Activated CD4-positive, alpha-beta T cell treated with anti-CD3 and anti-CD28 coated beads, Interleukin-2, amount 50 U/mL, for 1 hour (primary cell): Measurements from ENCODE around the gene POLA1.

Experiments used
- DNase-seq: peaks from one replicate; pipeline ENCODE4 v3.0.0-alpha.2; 2020

POLA1 gene

GRCh38 chrX:24692305-24692704, 1.4 kb upstream of the POLA1 start:
- no peak for DNase-seq

DNA sequence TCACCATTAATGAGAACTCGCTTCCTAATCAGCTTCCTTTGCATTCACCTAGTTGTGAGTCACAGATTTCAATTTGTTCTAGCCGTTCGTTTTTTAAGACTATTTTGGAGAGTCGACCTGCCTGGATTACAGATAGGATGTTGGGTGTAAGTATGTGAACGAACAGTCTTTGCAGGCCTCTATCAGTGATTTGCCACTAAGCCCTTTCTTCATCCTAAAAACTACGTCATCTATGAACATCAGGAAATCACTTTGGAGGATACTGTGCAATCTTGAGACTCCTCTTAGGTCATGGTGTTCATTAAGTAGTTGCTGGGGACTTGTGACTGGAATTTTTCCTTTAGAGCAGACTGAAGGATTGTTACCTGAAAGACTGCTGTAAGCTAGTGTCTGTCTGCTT, 1.1 kb downstream of the POLA1 start:
- DNase-seq, result no peak

- DNase-seq, result no peak
Observed at GRCh38 chrX:24696294-24696693, 2.6 kb downstream of the POLA1 start.

DNA sequence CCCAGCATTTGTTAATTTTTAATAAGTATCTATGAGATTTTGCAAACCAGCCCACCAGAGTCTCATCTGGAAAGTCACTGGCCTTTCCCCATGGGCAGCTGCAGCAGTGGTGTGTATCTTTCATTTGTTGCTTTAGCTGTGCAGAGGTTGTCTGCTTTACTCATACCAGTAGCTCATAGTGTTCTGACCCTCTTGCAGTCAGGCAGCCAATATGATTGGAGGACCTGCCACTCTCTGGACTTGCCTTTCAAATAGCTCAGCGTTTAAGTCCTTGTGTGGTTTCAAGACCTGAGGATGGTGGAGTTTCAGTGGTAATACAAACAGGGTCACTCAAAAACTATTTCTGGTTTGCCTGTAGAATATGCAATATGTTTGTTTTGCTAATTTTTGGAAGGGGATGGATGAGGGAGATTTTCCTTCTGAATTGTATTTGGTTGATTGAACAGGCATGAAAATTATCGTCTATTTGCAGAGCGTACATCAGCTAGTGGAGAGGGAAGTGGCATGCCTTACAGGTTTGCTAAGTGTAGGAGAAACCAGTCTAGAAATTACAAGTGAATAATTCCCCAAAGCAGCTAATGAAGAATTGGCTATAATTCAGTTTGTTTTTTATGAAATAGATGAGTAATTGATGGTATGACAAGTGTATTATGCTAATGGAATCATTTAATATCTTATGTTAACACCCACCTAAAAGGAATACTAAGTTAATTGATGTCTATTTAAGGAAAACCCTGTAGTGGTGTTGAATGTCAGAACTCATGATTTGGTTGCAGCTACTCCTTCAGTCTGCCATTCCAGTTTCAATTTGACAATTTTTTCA, 8.9 kb downstream of the POLA1 start:
- DNase-seq, result no peak

- no peak for DNase-seq
Observed at GRCh38 chrX:24703185-24703494, 9.4 kb downstream of the POLA1 start.

- DNase-seq, result no peak
Observed at GRCh38 chrX:24718771-24719170, 25.1 kb downstream of the POLA1 start.

GRCh38 chrX:24720036-24720435, 26.3 kb downstream of the POLA1 start:
- no peak for DNase-seq

DNA sequence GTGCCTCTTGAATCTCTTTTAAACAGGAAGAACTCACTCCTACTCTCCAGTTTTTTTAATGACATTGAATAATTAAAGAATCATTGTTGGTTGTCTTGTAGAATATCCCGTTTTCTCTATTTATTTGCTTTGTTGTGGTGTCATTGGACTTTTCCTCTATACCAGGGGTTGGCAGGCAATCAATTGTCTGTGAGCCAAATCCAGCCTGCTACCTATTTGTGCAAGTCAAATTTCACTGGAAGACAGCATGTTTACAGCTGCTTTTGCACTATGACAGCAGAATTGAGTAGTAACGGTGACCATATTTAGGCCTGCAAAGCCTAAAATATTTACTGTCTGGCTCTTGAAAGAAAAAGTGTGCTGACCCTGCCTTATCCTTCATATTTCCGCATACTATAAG, 34.8 kb downstream of the POLA1 start:
- no peak for DNase-seq

DNA sequence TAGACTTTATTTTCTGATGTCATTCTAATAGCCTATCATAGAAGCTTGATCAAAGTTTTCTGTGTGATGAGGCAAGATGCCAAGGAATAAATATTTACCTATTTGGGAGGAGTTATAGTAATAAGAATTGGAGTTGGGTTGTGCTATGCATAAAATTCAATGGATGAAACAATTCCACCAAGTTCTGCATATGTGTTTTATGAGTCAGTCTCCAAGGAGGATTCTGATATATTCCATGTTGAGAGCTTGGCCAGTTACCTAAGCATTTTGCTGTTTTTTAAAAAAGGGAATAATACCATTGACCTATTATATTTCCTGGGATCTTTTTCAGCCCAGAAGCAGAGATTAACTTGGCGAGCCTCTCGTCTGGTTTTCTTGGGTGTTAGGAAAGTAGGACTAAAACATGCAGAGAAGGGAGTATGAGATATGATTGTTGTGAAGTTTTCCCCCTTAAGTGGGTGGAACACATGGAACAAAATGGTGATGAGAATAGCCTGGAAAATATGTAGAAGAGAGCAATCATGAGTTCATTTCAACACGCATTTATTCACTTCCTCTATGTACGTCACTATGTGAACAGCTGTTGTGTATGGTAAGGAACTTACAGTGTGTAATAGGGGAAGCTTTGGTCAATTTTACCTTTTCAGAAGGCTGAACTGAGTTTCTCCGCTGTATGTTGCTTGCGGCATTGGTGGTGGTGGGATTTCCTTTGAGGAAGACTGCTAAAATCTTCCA, 39.2 kb downstream of the POLA1 start:
- DNase-seq, result no peak

- DNase-seq, result no peak
Observed at GRCh38 chrX:24741330-24741729, 47.6 kb downstream of the POLA1 start.

DNA sequence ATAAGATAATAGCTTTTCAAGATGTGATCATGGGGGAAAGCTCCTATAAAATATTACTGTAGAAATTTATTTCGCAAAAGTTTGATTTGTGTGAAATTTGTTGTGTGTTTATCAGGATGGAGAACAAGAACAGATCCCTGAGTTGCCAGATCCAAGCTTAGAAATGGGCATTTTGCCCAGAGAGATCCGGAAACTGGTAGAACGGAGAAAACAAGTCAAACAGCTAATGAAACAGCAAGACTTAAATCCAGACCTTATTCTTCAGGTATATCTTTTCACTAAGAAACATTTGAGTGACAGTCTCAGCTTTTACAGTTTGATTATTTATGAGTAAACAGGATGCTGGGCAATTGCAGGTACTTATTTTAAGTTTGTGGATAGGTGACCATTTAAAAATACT, 54.5 kb downstream of the POLA1 start:
- DNase-seq, result no peak

DNA sequence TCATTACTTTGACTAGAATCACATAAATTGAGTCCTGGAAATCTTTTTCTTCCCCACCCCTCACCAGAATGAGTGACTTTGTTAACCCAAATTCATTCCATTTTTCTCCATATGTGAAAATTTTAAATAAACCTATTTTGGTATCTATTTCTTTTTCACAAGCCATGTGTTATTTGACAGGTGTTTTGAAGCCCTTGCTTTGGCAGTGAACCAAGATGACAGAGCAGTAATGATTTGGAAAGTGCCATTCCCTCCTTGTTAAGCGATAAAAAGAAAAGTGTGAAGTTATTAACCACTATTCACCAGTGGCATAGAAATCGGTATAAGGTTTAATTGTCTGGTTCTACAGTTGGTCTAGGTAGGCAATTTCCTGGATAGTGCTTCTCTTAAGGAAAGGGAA, 66.1 kb downstream of the POLA1 start:
- DNase-seq, result no peak

GRCh38 chrX:24760363-24761000, 66.8 kb downstream of the POLA1 start:
- DNase-seq, result no peak

DNA sequence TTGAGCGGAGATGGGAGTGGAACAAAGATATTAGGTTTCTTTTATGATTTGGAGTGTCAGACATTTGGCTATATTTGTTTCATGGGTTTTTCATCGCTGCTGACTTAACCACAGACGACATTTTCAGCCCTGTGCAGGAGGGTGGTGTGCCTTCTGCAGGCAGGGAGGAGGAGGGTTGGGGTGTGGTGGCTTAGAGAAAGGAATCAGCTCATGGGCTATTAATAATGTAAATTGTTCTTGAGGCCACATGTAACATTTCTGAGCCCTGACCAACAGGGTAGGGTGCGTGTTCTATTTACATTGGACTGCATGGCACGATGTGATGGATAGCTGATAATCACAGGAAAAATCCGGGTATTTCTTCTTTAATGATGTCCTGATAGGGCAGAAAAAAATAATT, 67.6 kb downstream of the POLA1 start:
- DNase-seq, result no peak

GRCh38 chrX:24763989-24764388, 70.3 kb downstream of the POLA1 start:
- no peak for DNase-seq

- no peak for DNase-seq
Observed at GRCh38 chrX:24767557-24767956, 73.8 kb downstream of the POLA1 start.

GRCh38 chrX:24768556-24768955, 74.8 kb downstream of the POLA1 start:
- no peak for DNase-seq

DNA sequence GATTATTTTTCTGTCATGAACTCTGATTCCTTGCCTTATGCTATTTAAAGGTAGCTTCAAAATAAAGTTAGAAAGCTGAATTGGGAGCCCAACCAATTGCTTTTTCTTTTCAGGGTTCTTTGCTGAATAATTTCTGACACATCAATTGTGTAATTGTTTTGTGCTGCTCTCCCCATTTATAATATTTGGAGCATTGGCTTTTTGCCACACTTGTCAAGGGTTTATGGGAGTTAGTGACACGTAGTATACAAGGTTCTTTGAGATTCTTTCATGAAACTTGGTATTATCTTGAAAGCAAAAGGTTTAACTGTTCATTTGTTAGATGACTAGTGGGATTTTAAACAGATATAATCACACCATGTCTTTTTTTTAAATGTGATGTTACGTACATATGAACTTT, 80.9 kb downstream of the POLA1 start:
- DNase-seq, result no peak

DNA sequence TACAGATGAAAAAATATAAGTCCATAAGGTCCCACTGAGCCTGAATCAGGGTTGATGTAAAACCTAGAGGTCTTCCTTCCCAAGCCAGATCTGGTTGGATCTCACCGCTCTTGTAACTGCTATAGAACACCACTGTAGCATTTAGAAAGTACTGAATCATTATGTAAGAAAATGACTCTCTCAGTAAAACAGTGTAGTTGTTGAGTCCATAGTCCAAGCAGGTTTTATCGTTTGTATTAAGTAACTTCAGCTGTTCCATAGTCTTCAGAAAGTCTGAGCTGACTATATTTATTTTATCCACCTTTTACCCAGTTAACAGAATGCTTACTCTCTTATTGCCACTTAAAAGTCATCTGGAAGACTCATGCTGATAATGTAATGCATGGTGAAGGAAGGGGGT, 82.2 kb downstream of the POLA1 start:
- DNase-seq, result no peak

DNA sequence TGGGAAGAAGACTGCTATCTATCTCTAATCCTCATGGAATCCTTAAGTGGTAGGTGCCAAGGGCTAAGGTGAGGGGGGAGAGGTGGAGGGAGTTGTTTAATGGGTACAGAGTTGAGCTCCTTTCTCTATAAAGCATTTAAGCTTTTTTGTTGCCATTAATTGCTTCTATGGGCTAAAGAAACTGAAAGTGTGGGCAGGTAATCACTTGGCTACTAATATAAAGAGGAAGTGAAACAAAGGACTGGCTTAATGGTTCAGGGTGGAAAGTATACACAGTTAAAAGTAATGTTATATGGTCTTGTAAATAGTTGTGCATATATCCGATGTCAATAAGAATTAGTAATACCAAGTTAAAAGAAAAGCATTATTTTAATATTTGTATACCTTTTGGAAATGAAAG, 83.9 kb downstream of the POLA1 start:
- no peak for DNase-seq

- no peak for DNase-seq
Observed at GRCh38 chrX:24782011-24782410, 88.3 kb downstream of the POLA1 start.

GRCh38 chrX:24789047-24789446, 95.3 kb downstream of the POLA1 start:
- DNase-seq, result no peak

GRCh38 chrX:24790166-24790565, 96.4 kb downstream of the POLA1 start:
- DNase-seq, result no peak

DNA sequence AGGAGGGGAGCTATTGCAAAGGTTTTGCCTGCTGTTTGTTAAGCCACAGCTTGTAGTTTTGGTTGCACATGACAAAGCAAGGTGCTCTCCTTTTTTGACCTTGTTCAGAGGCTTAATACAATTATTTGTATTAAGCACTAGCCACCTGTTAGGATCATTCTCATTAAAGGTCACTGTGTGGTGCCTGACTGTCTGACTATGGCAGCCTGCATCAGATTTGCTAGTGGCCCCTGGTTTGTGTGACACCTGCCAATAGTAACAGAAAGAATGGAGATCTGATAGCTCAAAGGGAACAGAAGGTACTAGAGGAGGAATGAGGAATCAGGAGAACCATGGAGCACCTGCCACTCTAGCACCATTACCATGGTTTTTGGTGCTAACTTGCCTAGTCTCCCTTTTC, 102.5 kb downstream of the POLA1 start:
- DNase-seq, result no peak
